Left lung (tissue), 10 donors: Measurements from ENCODE around the gene SLC22A23. TPM values are rescaled to one million over a fixed set of nuclear protein-coding genes. Genes with fewer than 3 reads are reported as not detected.

Experiments used
- ATAC-seq: fragments of 200-7000 bp; cut with Tn5 transposase; one replicate; pipeline ENCODE4 v1.9.1; 2020; ENCODE audit warnings: moderate library complexity
- DNase-seq, 4 donors: peaks; one replicate each; pipeline ENCODE4 v3.0.0-alpha.2; 2013 to 2020
- H3K27ac ChIP-seq, 2 donors: fragments of 200-600 bp; sonication (generic) in 1 of 2; one replicate each; pipeline versions ENCODE4 v1.5.0 to v1.8.0; 2020 to 2021
- H3K27me3 ChIP-seq, 2 donors: fragments of 200-600 bp; sonication (generic) in 1 of 2; one replicate each; pipeline versions ENCODE4 v1.5.0 to v1.8.0; 2020 to 2021
- H3K36me3 ChIP-seq, 2 donors: fragments of 200-600 bp; sonication (generic) in 1 of 2; one replicate each; pipeline versions ENCODE4 v1.5.0 to v1.8.0; 2020 to 2021
- H3K4me1 ChIP-seq, 2 donors: fragments of 200-600 bp; one replicate each; pipeline ENCODE4 v1.8.0; 2021
- H3K4me3 ChIP-seq, 2 donors: fragments of 200-600 bp; sonication (generic) in 1 of 2; one replicate each; pipeline versions ENCODE4 v1.5.0 to v1.8.0; 2020 to 2021; ENCODE audit warnings: mild to moderate bottlenecking in 1 of 2
- H3K9me3 ChIP-seq, 2 donors: fragments of 200-600 bp; sonication (generic) in 1 of 2; one replicate each; pipeline versions ENCODE4 v1.5.0 to v1.8.0; 2020 to 2021
- CTCF ChIP-seq, 2 donors: fragments of 200-600 bp; sonication (generic) in 1 of 2; IDR thresholded peaks; one replicate each; pipeline versions ENCODE4 v1.5.0 to v1.8.0; 2021; ENCODE audit warnings: antibody characterized with exemption in 2 of 2
- intact Hi-C, 2 donors: fragments of 100-400 bp; cut with DNase I; formaldehyde crosslinking; loops; one replicate each; pipeline versions ENCODE4 v1.11.2 to v1.14.2; 2022
- polyA plus RNA-seq, 6 donors: library from polyadenylated mRNA; unstranded; fragments of 120-200 nt; gene quantifications; one replicate each; pipeline ENCODE4 v1.2.1, GENCODE V29; 2013; ENCODE audit not compliant: insufficient read length in 6 of 6
- total RNA-seq, 2 donors: library from RNA; stranded (reverse); fragmentation: NEBNext Ultra II Directional; extraction: Animal tissue kit (Norgen Biotek cat#: 25700); gene quantifications; one replicate each; pipeline ENCODE4 v1.2.1, GENCODE V29; 2021
- donor health status: DM: no; HTN: yes; CAD: no.
- donor health status: DM: no; HTN: no; CAD: no.

The SLC22A23 gene
- total and polyA plus RNA-seq, 8 donors = 19.7 to 31.2 (median 23.9) TPM

DNA sequence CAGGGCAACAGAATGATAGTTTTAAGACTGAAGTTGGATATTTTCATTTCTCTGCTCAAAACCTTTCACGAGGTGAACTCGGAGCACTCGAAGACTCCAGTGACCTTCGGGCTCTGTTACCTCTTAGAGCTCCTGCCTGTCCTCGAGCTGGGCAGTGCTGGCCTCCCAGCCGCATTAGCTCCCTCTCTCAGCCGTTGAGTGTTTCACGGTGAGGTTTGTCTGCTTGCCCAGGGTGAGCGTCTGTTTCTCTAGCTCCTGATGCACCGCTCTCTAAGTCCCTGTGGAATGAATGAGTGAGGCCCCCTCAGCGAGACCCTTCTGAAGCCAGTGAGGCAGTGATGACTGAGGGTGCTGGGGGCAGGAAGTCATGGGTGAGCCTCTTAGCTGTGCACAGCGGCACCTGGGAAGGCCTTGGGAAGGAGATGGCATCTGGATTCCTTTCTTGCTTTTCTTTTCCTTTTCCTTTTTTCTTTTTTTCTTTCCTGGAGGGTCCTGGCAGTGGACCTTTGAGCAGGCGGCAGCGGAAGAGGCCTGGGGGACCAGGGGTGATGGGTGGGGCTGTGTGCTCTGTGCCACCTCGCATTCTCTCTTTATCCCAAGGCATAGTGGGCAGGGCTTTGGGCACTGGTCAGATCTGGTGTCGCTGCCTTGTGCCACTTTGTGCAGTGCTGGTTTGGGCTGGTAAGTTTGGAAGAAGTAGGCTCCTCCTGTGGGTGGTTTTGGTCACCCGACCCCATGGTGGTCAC is 195.9 kb downstream of the SLC22A23 start:
- Histone ChIP-seq H3K27ac (no peak overlapping the region), H3K4me1 (peaks cover 5 to 37% of the 10 kb centered on the region in 2 donors), H3K36me3 (peaks cover 0 to 24% of the 10 kb centered on the region in 2 donors), H3K9me3 (no peaks in the 10 kb centered on the region), H3K27me3 (peaks cover 0 to 3% of the 10 kb centered on the region in 2 donors), H3K4me3 (peak overlapping the region in 1 of 2 donors; percentile 100)
- DNase-seq (no peak), ATAC-seq (no peak)
- intact Hi-C loops = no loop called here
- no peak for TF ChIP-seq CTCF (IDR thresholded peaks at IDR 0.05)

DNA sequence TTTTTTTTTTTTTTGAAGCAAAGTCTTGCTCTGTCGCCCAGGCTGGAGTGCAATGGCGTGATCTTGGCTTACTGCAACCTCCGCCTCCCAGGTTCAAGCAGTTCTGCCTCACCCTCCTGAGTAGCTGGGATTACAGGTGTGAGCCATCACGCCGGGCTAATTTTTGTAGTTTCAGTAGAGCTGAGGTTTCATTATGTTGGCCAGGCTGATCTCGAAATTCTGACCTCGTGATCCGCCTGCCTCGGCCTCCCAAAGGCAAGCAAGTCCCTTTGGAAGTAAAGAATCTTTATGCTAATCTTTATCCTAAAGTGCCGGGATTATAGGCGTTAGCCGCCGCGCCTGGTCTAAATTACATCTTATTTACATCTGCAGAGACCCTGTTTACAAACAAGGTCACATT is 196.6 kb downstream of the SLC22A23 start:
- TF ChIP-seq CTCF (IDR thresholded peaks at IDR 0.05) = no peak
- intact Hi-C loops = no loop called here
- H3K27ac ChIP-seq = no peak overlapping the region
- peaks cover 5 to 37% of the 10 kb centered on the region in 2 donors for H3K4me1 ChIP-seq
- no peaks in the 10 kb centered on the region for H3K9me3 ChIP-seq
- H3K27me3 ChIP-seq = peaks cover 0 to 3% of the 10 kb centered on the region in 2 donors
- peaks cover 0 to 20% of the 10 kb centered on the region in 2 donors for H3K36me3 ChIP-seq
- DNase-seq (no peak), ATAC-seq (no peak)
- peak overlapping the region in 1 of 2 donors; percentile 100 for H3K4me3 ChIP-seq

DNA sequence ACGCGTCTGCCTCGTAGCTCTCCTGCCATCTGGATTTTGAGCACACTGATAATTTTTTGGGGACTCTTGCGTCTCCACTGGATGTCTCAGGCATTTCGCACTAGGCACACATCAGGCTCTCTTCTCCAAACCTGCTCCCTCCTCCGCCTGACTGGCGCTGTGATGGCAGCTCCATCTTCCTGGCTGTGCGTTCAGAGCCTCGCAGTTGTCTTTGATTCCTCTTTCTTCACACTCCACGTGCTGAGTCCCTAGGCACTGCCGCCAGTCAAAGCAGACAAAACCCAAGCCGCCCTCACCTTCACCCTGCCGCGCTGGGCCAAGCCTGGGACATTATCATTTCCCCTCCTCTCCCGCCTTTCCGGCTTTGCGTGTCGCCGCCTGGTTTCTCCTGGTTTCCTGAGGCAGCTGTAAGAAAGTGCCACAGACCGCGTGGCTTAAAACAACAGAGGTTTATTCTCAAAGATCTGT is 197.3 kb downstream of the SLC22A23 start:
- peaks cover 0 to 16% of the 10 kb centered on the region in 2 donors for H3K36me3 ChIP-seq
- H3K27me3 ChIP-seq = peaks cover 0 to 3% of the 10 kb centered on the region in 2 donors
- H3K27ac ChIP-seq = peak overlapping the region; percentile 65 to 80
- DNase-seq = peak in 1 of 4 donors; percentile 30
- intact Hi-C loops = loop anchor here in 1 of 2 donors (10.0 kb wide), 1 partner anchor 125 kb away; no protein-coding TSS in a partner anchor
- ATAC-seq = peak; percentile 17
- H3K4me3 ChIP-seq = peak overlapping the region; percentile 82 to 100
- H3K9me3 ChIP-seq = no peaks in the 10 kb centered on the region
- no peak for TF ChIP-seq CTCF (IDR thresholded peaks at IDR 0.05)
- H3K4me1 ChIP-seq = peaks cover 5 to 37% of the 10 kb centered on the region in 2 donors

DNA sequence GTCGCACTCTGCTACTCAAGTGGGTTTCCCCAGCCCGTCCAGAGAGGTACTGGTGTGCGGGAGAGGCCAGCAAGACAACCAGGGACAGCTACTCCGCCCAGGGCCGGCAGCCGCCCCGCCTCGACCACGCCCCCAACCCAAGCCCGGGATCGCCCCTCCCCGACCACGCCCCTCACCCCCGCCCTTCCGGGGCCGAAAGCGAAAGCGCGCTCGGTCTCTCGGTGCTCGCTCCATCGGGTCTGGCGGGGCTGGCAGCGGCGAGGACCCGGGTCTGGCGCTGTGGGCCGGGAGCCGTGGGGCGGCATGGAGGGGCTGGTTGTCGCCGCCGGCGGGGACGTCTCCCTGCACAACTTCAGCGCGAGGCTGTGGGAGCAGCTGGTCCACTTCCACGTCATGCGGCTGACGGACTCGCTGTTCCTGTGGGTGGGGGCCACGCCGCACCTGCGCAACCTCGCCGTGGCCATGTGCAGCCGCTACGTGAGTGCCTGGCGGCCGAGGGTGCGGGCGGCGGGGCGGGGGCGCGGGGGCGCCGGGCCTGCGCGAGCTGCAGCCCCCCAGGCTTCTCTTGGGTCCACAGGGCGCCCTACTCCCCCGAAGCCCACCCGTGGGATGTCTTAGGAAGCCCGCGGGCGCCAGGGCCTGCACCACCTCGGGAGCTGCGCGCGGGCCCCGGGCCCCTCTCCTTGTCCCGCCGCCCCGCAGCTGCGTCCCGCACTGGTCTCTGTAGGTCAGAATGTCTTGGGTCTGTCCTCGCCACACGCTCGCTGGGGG is 197.9 kb downstream of the SLC22A23 start, which contains the start of gene PSMG4:
Gene PSMG4 (plus strand): TSS at position 228 of the 771 bp plus-strand sequence. CDS start 76 bp downstream, at position 304.
- ATAC-seq = peak; percentile 99
- H3K27me3 ChIP-seq = peaks cover 0 to 3% of the 10 kb centered on the region in 2 donors
- intact Hi-C loops = loop anchor here in 1 of 2 donors (10.0 kb wide), 1 partner anchor 124 kb away; no protein-coding TSS in a partner anchor
- peaks cover 5 to 37% of the 10 kb centered on the region in 2 donors for H3K4me1 ChIP-seq
- H3K4me3 ChIP-seq = peak within 1 kb of the TSS; percentile 82 to 100
- no peak for TF ChIP-seq CTCF (IDR thresholded peaks at IDR 0.05)
- H3K9me3 ChIP-seq = peaks cover 0 to under 1% of the 10 kb centered on the region in 2 donors
- H3K27ac ChIP-seq = peak within 1 kb of the TSS; percentile 65 to 80
- peaks cover 0 to 10% of the 10 kb centered on the region in 2 donors for H3K36me3 ChIP-seq
- peak; percentile 88 to 100 (median 96) for DNase-seq
